LoVo (cell line): Measurements from ENCODE around the gene ZXDA.

Source experiments
- DNase-seq: peaks from one replicate; pipeline ENCODE4 v3.0.0-alpha.2; 2016; ENCODE audit warnings: low spot score

The ZXDA gene

DNA sequence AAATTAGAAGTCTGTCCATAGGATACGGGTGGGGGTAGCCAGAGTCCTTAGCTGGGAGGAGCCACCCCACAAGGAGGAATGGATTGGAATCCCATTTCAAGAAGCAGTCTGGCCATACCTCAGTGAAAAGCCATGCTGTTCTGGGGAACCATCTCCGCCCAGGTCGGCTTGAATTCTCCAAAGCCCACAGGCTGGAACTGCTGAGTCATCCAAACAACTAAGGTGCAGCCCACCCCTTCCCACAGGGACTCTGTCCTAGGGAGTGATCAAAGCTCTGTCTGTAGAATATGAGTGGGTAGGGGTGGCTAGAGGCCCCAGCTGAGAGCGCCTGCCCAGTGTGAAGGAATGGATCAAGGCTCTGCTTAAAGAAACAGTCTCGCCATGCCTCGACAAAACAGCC, 38.8 kb downstream of the ZXDA start:
- no peak for DNase-seq
